Colonic mucosa (tissue), 4 donors: ENCODE results near the gene MARCHF10. TPM values are rescaled to one million over a fixed set of nuclear protein-coding genes. Genes with fewer than 3 reads are reported as not detected.

Experiments used
- DNase-seq: peaks from one replicate; pipeline ENCODE4 v3.0.0-alpha.2; 2020
- H3K27ac ChIP-seq: fragments of 200-600 bp; one replicate; pipeline ENCODE4 v1.8.0; 2021
- H3K27me3 ChIP-seq: fragments of 200-600 bp; one replicate; pipeline ENCODE4 v1.8.0; 2021
- H3K36me3 ChIP-seq: fragments of 200-600 bp; one replicate; pipeline ENCODE4 v1.8.0; 2021
- H3K4me1 ChIP-seq: fragments of 200-600 bp; one replicate; pipeline ENCODE4 v1.8.0; 2021; ENCODE audit warnings: mild to moderate bottlenecking
- H3K4me3 ChIP-seq: fragments of 200-600 bp; one replicate; pipeline ENCODE4 v1.8.0; 2021
- H3K9ac ChIP-seq, 2 donors: one replicate each; pipeline ENCODE4 v1.7.0; 2013; ENCODE audit warnings: control low read depth in 2 of 2, low read depth in 2 of 2, low read length in 2 of 2
- H3K9me3 ChIP-seq: fragments of 200-600 bp; one replicate; pipeline ENCODE4 v1.8.0; 2021
- CTCF ChIP-seq: fragments of 200-600 bp; IDR thresholded peaks from one replicate; pipeline ENCODE4 v1.8.0; 2022; ENCODE audit warnings: antibody characterized with exemption, mild to moderate bottlenecking
- intact Hi-C: fragments of 100-400 bp; cut with DNase I; formaldehyde crosslinking; loops from one replicate; pipeline ENCODE4 v1.14.1; 2022
- total RNA-seq, 2 donors: library from RNA; stranded (reverse); fragmentation: NEBNext Ultra II Directional in 1 of 2; extraction: Animal tissue kit (Norgen Biotek cat#: 25700) in 1 of 2; gene quantifications; one replicate each; pipeline ENCODE4 v1.2.1, GENCODE V29; 2021
- donor health status: healthy.
- donor health status: DM: no; HTN: no; CAD: no.
- donor health status: DM: no; HTN: no; CAD: no.

The MARCHF10 gene
- total RNA-seq, 2 donors from 2014 or later: not detected

GRCh38 chr17:62657145-62657665 lies 150.9 kb downstream of the MARCHF10 start:
- Histone ChIP-seq H3K9me3 (no peaks in the 10 kb centered on the region), H3K27ac (no peak overlapping the region), H3K4me3 (no peak overlapping the region), H3K4me1 (peaks cover 4% of the 10 kb centered on the region), H3K27me3 (no peaks in the 10 kb centered on the region), H3K9ac (no peak overlapping the region), H3K36me3 (no peaks in the 10 kb centered on the region)
- DNase-seq: no peak
- intact Hi-C loops: no loop called here
- no peak for TF ChIP-seq CTCF

GRCh38 chr17:62656446-62656845 lies 151.7 kb downstream of the MARCHF10 start:
- no peak for TF ChIP-seq CTCF
- intact Hi-C loops: no loop called here
- H3K4me1 ChIP-seq: peaks cover 4% of the 10 kb centered on the region
- no peak overlapping the region for H3K27ac ChIP-seq
- H3K36me3 ChIP-seq: no peaks in the 10 kb centered on the region
- H3K4me3 ChIP-seq: no peak overlapping the region
- DNase-seq: no peak
- H3K27me3 ChIP-seq: no peaks in the 10 kb centered on the region
- no peak overlapping the region for H3K9ac ChIP-seq
- no peaks in the 10 kb centered on the region for H3K9me3 ChIP-seq

GRCh38 chr17:62655656-62656055 lies 152.5 kb downstream of the MARCHF10 start:
- no peak for DNase-seq
- no peak overlapping the region for H3K27ac ChIP-seq
- intact Hi-C loops: no loop called here
- no peak overlapping the region for H3K4me3 ChIP-seq
- no peak for TF ChIP-seq CTCF
- peaks cover 4% of the 10 kb centered on the region for H3K4me1 ChIP-seq
- H3K27me3 ChIP-seq: no peaks in the 10 kb centered on the region
- H3K9me3 ChIP-seq: no peaks in the 10 kb centered on the region
- H3K9ac ChIP-seq: no peak overlapping the region
- no peaks in the 10 kb centered on the region for H3K36me3 ChIP-seq

GRCh38 chr17:62653826-62654761 lies 154.0 kb downstream of the MARCHF10 start:
- Histone ChIP-seq H3K27me3 (no peaks in the 10 kb centered on the region), H3K36me3 (no peaks in the 10 kb centered on the region), H3K9me3 (no peaks in the 10 kb centered on the region), H3K9ac (peak overlapping the region in 1 of 2 donors; percentile 1), H3K4me1 (peaks cover 4% of the 10 kb centered on the region), H3K27ac (no peak overlapping the region), H3K4me3 (no peak overlapping the region)
- intact Hi-C loops: no loop called here
- peak; percentile 59 for DNase-seq
- no peak for TF ChIP-seq CTCF

GRCh38 chr17:62653002-62653825 lies 154.9 kb downstream of the MARCHF10 start:
- no peaks in the 10 kb centered on the region for H3K27me3 ChIP-seq
- H3K4me1 ChIP-seq: peaks cover 4% of the 10 kb centered on the region
- peak; percentile 80 for DNase-seq
- no peaks in the 10 kb centered on the region for H3K36me3 ChIP-seq
- intact Hi-C loops: no loop called here
- no peaks in the 10 kb centered on the region for H3K9me3 ChIP-seq
- H3K27ac ChIP-seq: peak overlapping the region; percentile 32
- H3K4me3 ChIP-seq: peak overlapping the region; percentile 28
- no peak for TF ChIP-seq CTCF
- peak overlapping the region; percentile 46 to 60 for H3K9ac ChIP-seq
